ENCODE results near the gene SPOPL.

The SPOPL gene

DNA sequence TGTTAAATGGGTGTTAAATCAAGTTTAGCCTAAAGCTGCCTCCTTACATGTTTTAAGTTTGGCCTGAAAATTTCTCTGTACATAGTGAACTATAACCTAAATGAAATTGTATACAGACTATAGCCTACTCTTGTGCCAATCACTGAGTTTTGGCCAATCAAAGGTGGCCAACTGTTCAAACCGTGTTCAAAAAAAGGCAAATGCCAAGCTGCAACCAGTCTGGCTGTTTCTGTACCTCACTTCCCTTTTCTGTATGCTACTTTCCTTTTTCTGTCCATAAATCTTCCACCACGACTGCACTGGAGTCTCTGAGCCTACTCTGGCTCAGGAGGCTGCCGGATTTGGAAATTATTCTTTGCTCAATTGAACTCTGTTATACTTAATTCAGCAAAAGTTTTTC is 121.0 kb downstream of the SPOPL start:
- ATAC-seq (ENCODE audit: low read depth) (no peak), DNase-seq (ENCODE audit: low spot score) (no peak)
- no peaks in the 10 kb centered on the region for H3K9me3 ChIP-seq (ENCODE audit: severe bottlenecking)
- H3K27me3 ChIP-seq (ENCODE audit: insufficient read depth, poor library complexity, severe bottlenecking): no peaks in the 10 kb centered on the region
- no peak for TF ChIP-seq CTCF (IDR thresholded peaks at IDR 0.05; ENCODE audit: poor library complexity, severe bottlenecking)
- H3K27ac ChIP-seq (ENCODE audit: poor library complexity, severe bottlenecking): no peak overlapping the region
- H3K4me3 ChIP-seq (ENCODE audit: severe bottlenecking): no peak overlapping the region
- no peaks in the 10 kb centered on the region for H3K36me3 ChIP-seq (ENCODE audit: low read depth)
- no peaks in the 10 kb centered on the region for H3K4me1 ChIP-seq (ENCODE audit: insufficient read depth, poor library complexity, severe bottlenecking)
